Neural crest cell (in vitro differentiated cells): ENCODE results near the gene AVPR2. TPM values are rescaled to one million over a fixed set of nuclear protein-coding genes. Genes with fewer than 3 reads are reported as not detected.
A peak's percentile ranks its signal among the peaks of the same experiment; 100 is the strongest.

ENCODE experiments used
- DNase-seq: peaks from one replicate; pipeline ENCODE4 v3.0.0; 2021; ENCODE audit warnings: low read depth, mixed read lengths, low spot score
- H3K27ac Mint-ChIP-seq: one replicate; pipeline ENCODE4 v1.8.0; 2021; ENCODE audit warnings: mild to moderate bottlenecking, mixed read lengths; ENCODE audit not compliant: unreplicated experiment
- H3K27me3 Mint-ChIP-seq: 2 replicates; pipeline ENCODE4 v1.8.0; 2021; ENCODE audit warnings: low read depth, mild to moderate bottlenecking, mixed read lengths
- H3K36me3 Mint-ChIP-seq: 2 replicates; pipeline ENCODE4 v1.8.0; 2021; ENCODE audit warnings: low read depth, mild to moderate bottlenecking, mixed read lengths
- H3K4me1 Mint-ChIP-seq: 2 replicates; pipeline ENCODE4 v1.8.0; 2021; ENCODE audit warnings: mixed read lengths
- H3K4me3 Mint-ChIP-seq: one replicate; pipeline ENCODE4 v1.8.0; 2021; ENCODE audit warnings: mild to moderate bottlenecking, mixed read lengths
- H3K9me3 Mint-ChIP-seq: 2 replicates; pipeline ENCODE4 v1.8.0; 2021; ENCODE audit warnings: mixed read lengths
- CTCF ChIP-seq: fragments of 200-600 bp; sonication (generic); conservative IDR thresholded peaks from 2 replicates; pipeline ENCODE4 v1.5.0; 2021; ENCODE audit warnings: antibody characterized with exemption, mild to moderate bottlenecking
- total RNA-seq: library from RNA; stranded (reverse); gene quantifications from 2 replicates; pipeline ENCODE4 v1.2.1, GENCODE V29; 2021

AVPR2 gene
- total RNA-seq, 1 donor from 2014 or later, result not detected

- Mint-ChIP-seq H3K27me3 (no peaks in the 10 kb centered on the region), H3K4me1 (peaks cover 4% of the 10 kb centered on the region), H3K9me3 (no peaks in the 10 kb centered on the region), H3K27ac (no peak overlapping the region), H3K36me3 (no peaks in the 10 kb centered on the region), H3K4me3 (no peak overlapping the region)
- TF ChIP-seq CTCF, result no peak
- no peak for DNase-seq
These were observed 8.7 kb downstream of the AVPR2 start for GRCh38 chrX:153913211-153913610.

GRCh38 chrX:153913701-153914100 lies 9.2 kb downstream of the AVPR2 start:
- no peak for DNase-seq
- TF ChIP-seq CTCF, result no peak
- Mint-ChIP-seq H3K27ac (peak overlapping the region; percentile 81), H3K36me3 (no peaks in the 10 kb centered on the region), H3K27me3 (no peaks in the 10 kb centered on the region), H3K4me1 (peaks cover 4% of the 10 kb centered on the region), H3K4me3 (no peak overlapping the region), H3K9me3 (no peaks in the 10 kb centered on the region)

- H3K4me1 Mint-ChIP-seq, result peaks cover 6% of the 10 kb centered on the region
- H3K27me3 Mint-ChIP-seq, result peaks cover 2% of the 10 kb centered on the region
- H3K27ac Mint-ChIP-seq, result no peak overlapping the region
- H3K9me3 Mint-ChIP-seq, result no peaks in the 10 kb centered on the region
- no peak overlapping the region for H3K4me3 Mint-ChIP-seq
- no peak for DNase-seq
- no peak for TF ChIP-seq CTCF
- no peaks in the 10 kb centered on the region for H3K36me3 Mint-ChIP-seq
These were observed 13.4 kb downstream of the AVPR2 start for GRCh38 chrX:153917869-153918268.

GRCh38 chrX:153919281-153919680 lies 14.8 kb downstream of the AVPR2 start:
- no peak for DNase-seq
- no peak for TF ChIP-seq CTCF
- Mint-ChIP-seq H3K27ac (peak overlapping the region; percentile 6), H3K4me1 (peaks cover 10% of the 10 kb centered on the region), H3K4me3 (no peak overlapping the region), H3K9me3 (no peaks in the 10 kb centered on the region), H3K36me3 (no peaks in the 10 kb centered on the region), H3K27me3 (peaks cover 2% of the 10 kb centered on the region)

GRCh38 chrX:153920546-153920945 lies 16.1 kb downstream of the AVPR2 start:
- Mint-ChIP-seq H3K27ac (no peak overlapping the region), H3K9me3 (no peaks in the 10 kb centered on the region), H3K27me3 (peaks cover 3% of the 10 kb centered on the region), H3K4me3 (no peak overlapping the region), H3K4me1 (peaks cover 15% of the 10 kb centered on the region), H3K36me3 (no peaks in the 10 kb centered on the region)
- DNase-seq, result no peak
- TF ChIP-seq CTCF, result no peak

GRCh38 chrX:153921070-153921469 lies 16.6 kb downstream of the AVPR2 start:
- no peaks in the 10 kb centered on the region for H3K9me3 Mint-ChIP-seq
- H3K36me3 Mint-ChIP-seq, result no peaks in the 10 kb centered on the region
- peaks cover 6% of the 10 kb centered on the region for H3K27me3 Mint-ChIP-seq
- H3K4me3 Mint-ChIP-seq, result no peak overlapping the region
- no peak for TF ChIP-seq CTCF
- H3K27ac Mint-ChIP-seq, result no peak overlapping the region
- DNase-seq, result no peak
- peaks cover 15% of the 10 kb centered on the region for H3K4me1 Mint-ChIP-seq
